ENCODE data around the gene RAPGEF6. TPM values are rescaled to one million over a fixed set of nuclear protein-coding genes. Genes with fewer than 3 reads are reported as not detected.
A peak's percentile ranks its signal among the peaks of the same experiment; 100 is the strongest.

RAPGEF6 gene
- total RNA-seq, 1 donor from 2014 or later = 16.9 TPM

DNA sequence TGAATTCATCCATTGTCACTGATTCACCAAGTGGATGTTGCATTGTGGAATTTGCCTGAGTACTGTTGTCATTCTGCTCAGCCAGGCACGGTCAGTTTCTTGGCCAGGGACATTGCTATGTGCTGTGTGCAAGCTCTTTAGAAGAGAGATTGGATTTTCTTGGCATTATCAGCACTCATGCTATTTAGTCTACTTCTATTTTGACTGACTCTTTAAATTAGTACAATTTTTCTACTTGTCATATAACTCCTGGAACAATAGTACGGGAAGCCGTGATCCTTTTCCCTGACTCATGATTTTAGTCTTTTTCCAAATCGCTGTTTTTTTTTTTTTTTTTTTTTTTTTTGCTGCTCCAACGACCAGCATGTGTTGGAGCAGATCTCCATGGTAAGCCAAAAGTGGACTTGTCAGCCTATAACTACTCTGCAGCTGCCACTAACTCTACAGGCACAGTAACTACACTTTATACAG is 241.5 kb downstream of the RAPGEF6 start:
- no peak overlapping the region for H3K27ac Mint-ChIP-seq (ENCODE audit: unreplicated experiment)
- DNase-seq (ENCODE audit: low spot score) = no peak
- peaks cover 6% of the 10 kb centered on the region for H3K36me3 Mint-ChIP-seq (ENCODE audit: low read depth, unreplicated experiment)
- no peaks in the 10 kb centered on the region for H3K27me3 Mint-ChIP-seq (ENCODE audit: unreplicated experiment)
- peaks cover 13% of the 10 kb centered on the region for H3K4me1 Mint-ChIP-seq (ENCODE audit: unreplicated experiment)
- no peaks in the 10 kb centered on the region for H3K9me3 Mint-ChIP-seq (ENCODE audit: unreplicated experiment)
- TF ChIP-seq, protein P1, sequence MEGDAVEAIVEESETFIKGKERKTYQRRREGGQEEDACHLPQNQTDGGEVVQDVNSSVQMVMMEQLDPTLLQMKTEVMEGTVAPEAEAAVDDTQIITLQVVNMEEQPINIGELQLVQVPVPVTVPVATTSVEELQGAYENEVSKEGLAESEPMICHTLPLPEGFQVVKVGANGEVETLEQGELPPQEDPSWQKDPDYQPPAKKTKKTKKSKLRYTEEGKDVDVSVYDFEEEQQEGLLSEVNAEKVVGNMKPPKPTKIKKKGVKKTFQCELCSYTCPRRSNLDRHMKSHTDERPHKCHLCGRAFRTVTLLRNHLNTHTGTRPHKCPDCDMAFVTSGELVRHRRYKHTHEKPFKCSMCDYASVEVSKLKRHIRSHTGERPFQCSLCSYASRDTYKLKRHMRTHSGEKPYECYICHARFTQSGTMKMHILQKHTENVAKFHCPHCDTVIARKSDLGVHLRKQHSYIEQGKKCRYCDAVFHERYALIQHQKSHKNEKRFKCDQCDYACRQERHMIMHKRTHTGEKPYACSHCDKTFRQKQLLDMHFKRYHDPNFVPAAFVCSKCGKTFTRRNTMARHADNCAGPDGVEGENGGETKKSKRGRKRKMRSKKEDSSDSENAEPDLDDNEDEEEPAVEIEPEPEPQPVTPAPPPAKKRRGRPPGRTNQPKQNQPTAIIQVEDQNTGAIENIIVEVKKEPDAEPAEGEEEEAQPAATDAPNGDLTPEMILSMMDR (IDR thresholded peaks at IDR 0.05; ENCODE audit: unreplicated experiment) = no peak
- no peak overlapping the region for H3K4me3 Mint-ChIP-seq (ENCODE audit: unreplicated experiment)

DNA sequence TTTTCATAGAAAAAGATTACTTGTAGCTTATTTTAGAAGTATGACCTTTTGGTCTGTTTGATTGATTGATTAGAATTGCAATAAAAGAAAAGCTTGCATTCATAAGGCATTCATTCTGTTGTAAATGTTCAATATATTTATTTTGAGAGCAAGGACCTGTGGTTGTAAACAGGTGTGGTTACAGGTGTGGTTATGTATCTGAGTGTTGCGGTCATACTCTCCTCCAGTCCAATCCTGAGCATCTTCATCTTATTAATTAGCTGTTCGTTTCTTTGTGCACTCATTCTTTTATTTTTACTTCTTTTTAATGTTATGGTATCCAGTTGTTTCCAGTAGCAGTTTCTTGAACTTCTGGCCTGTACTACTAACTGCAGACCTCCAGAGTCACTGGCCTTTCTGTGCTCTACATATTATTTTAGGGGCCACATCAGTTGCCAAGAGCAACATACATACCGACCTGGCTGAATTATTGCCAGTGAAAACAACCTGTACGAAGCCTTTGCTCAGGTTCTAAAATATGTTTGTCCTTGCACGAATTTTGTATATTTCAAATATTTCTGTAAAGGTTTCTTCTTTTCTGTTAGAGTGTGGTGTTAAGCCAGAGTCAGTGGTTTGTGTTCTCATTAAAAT is 242.4 kb downstream of the RAPGEF6 start:
- Mint-ChIP-seq H3K36me3 (ENCODE audit: low read depth, unreplicated experiment) (peaks cover 6% of the 10 kb centered on the region), H3K27me3 (ENCODE audit: unreplicated experiment) (no peaks in the 10 kb centered on the region), H3K27ac (ENCODE audit: unreplicated experiment) (no peak overlapping the region), H3K4me3 (ENCODE audit: unreplicated experiment) (no peak overlapping the region), H3K9me3 (ENCODE audit: unreplicated experiment) (no peaks in the 10 kb centered on the region), H3K4me1 (ENCODE audit: unreplicated experiment) (peaks cover 15% of the 10 kb centered on the region)
- DNase-seq (ENCODE audit: low spot score) = no peak
- TF ChIP-seq, protein P1 (IDR thresholded peaks at IDR 0.05; ENCODE audit: unreplicated experiment) = no peak

DNA sequence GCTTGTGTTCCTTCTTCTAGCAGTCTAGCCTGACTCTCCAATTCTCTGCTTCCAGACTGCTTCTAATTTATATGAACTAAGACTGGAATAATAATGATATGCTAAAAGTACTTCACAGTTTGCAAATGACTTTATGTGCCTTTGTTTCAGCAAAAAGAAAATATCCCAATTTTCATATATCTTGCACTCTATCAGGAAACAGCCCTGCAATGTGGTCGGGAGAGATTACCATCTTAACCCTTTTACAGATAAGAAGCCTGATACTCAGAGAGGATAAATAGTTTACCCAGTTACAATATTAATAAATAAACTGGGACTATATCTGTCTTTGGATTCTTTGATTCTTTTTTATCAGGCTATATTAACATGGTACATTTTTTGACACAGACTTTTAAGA is 245.2 kb downstream of the RAPGEF6 start:
- Mint-ChIP-seq H3K27me3 (ENCODE audit: unreplicated experiment) (no peaks in the 10 kb centered on the region), H3K4me3 (ENCODE audit: unreplicated experiment) (no peak overlapping the region), H3K4me1 (ENCODE audit: unreplicated experiment) (peaks cover 38% of the 10 kb centered on the region), H3K36me3 (ENCODE audit: low read depth, unreplicated experiment) (peaks cover 6% of the 10 kb centered on the region), H3K9me3 (ENCODE audit: unreplicated experiment) (no peaks in the 10 kb centered on the region), H3K27ac (ENCODE audit: unreplicated experiment) (peak overlapping the region; percentile 5)
- TF ChIP-seq, protein P1 (IDR thresholded peaks at IDR 0.05; ENCODE audit: unreplicated experiment) = no peak
- no peak for DNase-seq (ENCODE audit: low spot score)

DNA sequence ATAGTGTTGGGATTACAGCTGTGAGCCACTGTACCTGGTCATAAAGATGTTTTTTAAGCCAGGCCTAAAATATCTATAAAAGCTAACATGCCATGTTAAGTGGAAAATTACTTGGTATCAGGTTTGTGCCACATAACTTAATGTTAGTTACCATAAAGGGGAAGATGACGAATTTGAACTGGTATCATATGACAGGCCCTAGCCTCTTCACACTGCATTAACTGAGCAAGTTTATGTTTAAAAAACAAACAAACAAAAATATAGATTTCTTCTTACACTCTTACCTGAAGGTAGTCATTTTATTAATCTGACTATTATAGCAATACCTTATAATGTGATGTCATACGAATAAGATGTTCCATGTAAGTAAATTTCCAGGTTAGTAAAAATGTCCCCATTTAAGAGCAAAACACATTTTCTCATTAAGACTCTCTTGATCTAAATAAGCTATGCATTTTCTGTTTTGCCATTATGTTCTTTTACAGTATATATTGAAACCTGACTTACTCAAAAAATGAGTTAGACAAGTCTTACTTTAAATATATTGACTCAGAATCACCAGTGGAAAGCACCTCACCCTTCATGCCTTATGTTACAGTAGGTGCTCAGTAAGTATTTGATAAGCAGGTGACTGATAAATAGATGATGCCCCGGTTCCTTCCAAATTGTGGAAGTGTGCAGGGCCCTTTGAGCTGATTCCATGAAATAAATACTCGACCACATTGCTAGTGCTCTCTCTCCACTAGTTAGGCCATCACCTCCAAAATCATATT is 245.7 kb downstream of the RAPGEF6 start:
- Mint-ChIP-seq H3K9me3 (ENCODE audit: unreplicated experiment) (no peaks in the 10 kb centered on the region), H3K4me3 (ENCODE audit: unreplicated experiment) (no peak overlapping the region), H3K4me1 (ENCODE audit: unreplicated experiment) (peaks cover 41% of the 10 kb centered on the region), H3K36me3 (ENCODE audit: low read depth, unreplicated experiment) (peaks cover 6% of the 10 kb centered on the region), H3K27ac (ENCODE audit: unreplicated experiment) (peak overlapping the region; percentile 36), H3K27me3 (ENCODE audit: unreplicated experiment) (no peaks in the 10 kb centered on the region)
- no peak for DNase-seq (ENCODE audit: low spot score)
- TF ChIP-seq, protein P1 (IDR thresholded peaks at IDR 0.05; ENCODE audit: unreplicated experiment) = no peak

DNA sequence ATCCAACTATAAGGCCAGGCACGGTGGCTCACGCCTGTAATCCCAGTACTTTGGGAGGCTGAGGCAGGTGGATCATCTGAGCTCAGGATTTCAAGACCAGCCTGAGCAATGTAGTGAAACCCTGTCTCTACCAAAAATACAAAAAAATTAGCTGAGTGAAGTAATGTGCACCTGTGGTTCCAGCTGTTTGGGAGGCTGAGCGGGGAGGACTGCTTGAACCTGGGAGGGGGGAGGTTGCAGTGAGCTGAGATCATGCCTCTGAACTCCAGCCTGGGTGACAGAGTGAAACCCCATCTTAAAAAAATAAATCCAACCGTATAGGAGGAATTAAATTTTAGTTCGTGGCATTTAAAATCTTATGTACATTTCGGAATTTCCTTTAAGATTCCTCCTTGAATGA is 247.8 kb downstream of the RAPGEF6 start:
- H3K36me3 Mint-ChIP-seq (ENCODE audit: low read depth, unreplicated experiment) = no peaks in the 10 kb centered on the region
- H3K9me3 Mint-ChIP-seq (ENCODE audit: unreplicated experiment) = no peaks in the 10 kb centered on the region
- peak overlapping the region; percentile 83 for H3K27ac Mint-ChIP-seq (ENCODE audit: unreplicated experiment)
- H3K4me3 Mint-ChIP-seq (ENCODE audit: unreplicated experiment) = no peak overlapping the region
- peaks cover 48% of the 10 kb centered on the region for H3K4me1 Mint-ChIP-seq (ENCODE audit: unreplicated experiment)
- no peaks in the 10 kb centered on the region for H3K27me3 Mint-ChIP-seq (ENCODE audit: unreplicated experiment)
- TF ChIP-seq, protein P1 (IDR thresholded peaks at IDR 0.05; ENCODE audit: unreplicated experiment) = no peak
- DNase-seq (ENCODE audit: low spot score) = no peak

Measured in endothelial cell (in vitro differentiated cells).